DMS 273 treated with DMSO at 0.1 percent for 48 hours (cell line): ENCODE results near the gene MEST.
"Not testable (repeated sequence)": the region's sequence is repeated elsewhere in the genome, so short reads cannot be mapped to it uniquely, and the experiment has no call there.

Experiments
- DNase-seq: peaks from one replicate; lab custom pipeline; 2025; lab: John Stamatoyannopoulos, UW

MEST gene

DNA sequence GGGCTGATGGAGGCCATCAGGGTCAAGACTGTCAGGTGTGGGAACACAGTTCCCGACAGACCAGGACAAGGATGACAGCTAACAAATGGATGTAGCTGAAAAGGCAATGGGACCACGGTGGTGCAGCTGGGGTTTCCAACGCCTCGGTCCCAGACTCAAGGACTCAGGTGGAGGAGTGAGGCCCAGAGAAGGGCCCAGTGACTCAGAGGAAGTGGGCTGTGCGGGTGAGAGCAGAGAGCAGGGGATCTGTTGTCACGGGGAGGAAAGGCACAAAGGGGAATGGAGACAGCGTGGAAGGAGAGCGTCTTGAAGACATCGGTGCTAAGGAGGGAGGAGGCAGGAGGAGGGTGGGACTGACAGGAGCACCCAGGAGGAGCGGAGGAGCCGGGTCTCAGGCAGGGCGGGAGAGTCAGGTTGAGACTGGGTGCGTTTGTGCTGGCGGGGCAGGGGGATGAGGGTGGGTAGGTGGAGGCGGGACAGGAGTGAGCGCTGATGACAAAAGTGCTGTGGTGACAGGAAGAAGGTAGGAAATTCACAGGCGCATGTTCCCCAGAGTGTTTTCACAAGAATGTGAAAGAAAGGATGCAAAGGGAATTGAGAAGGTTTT is 31.7 kb downstream of the MEST start:
- not testable (repeated sequence) for DNase-seq

DNA sequence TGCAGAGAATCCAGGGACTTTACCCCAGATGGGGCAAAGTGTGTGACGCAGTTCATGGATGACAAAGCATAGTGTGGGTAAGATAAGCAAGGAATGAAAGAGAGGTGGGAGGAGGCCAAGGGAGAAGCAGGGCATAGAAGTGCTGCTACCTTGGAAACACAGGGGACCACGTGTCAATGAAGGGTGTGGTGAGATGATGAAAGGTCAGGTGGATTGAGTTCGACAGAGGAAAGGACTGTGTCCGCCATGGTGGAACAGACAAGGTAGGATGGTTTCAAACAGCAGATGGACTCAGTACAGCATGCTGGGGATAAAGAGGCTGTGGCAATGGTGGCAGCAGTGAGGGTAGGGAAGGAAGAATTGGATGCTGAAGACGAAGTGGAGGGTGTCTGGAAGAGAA is 32.7 kb downstream of the MEST start:
- no peak for DNase-seq

DNA sequence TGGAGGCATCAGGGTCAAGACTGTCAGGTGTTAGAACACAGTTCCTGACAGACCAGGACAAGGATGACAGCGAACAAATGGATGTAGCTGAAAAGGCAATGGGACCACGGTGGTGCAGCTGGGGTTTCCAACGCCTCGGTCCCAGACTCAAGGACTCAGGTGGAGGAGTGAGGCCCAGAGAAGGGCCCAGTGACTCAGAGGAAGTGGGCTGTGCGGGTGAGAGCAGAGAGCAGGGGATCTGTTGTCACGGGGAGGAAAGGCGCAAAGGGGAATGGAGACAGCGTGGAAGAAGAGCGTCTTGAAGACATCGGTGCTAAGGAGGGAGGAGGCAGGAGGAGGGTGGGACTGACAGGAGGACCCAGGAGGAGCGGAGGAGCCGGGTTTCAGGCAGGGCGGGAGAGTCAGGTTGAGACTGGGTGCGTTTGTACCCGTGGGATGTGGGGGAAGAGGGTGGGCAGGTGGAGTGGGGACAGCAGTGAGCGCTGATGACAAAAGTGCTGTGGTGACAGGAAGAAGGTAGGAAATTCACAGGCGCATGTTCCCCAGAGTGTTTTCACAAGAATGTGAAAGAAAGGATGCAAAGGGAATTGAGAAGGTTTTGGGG is 36.0 kb downstream of the MEST start:
- DNase-seq = not testable (repeated sequence)

DNA sequence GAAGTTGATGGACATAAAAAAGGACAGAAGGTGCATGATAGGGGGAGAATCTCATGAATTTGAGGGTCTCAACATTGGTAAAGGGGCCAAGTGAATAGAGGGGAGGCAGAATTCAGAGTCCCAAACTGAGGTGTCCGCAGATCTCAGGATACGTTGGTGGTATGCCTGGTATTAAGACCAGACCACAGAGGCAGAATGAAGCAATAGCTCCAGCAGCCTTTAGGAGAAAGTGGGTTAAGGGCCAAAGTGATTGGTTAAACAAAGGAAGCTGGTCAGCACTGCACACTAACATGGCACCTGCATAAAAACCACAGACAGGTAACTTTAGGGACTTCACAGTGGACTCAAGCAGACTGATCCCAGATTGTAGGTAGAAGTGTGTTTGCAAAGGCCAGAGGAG is 37.5 kb downstream of the MEST start:
- DNase-seq = no peak

DNA sequence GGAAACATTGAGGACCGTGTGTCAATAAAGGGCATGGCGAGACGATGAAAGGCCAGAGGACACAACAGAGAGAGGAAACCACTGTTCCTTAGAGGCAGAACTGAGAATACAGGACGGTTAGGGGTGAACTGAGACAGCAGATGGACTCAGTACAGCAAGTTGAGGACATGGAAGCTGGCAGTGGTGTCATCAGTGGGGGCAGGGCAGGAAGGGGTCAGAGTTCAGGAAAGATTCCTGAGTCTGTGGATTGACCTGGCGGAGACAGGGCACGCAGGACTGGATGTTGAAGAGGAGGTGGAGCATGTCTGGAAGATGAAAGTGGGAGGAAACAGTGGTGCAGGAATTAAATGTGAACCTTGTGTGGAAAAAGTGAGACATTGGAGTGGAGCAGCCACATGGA is 46.0 kb downstream of the MEST start:
- not testable (repeated sequence) for DNase-seq

DNA sequence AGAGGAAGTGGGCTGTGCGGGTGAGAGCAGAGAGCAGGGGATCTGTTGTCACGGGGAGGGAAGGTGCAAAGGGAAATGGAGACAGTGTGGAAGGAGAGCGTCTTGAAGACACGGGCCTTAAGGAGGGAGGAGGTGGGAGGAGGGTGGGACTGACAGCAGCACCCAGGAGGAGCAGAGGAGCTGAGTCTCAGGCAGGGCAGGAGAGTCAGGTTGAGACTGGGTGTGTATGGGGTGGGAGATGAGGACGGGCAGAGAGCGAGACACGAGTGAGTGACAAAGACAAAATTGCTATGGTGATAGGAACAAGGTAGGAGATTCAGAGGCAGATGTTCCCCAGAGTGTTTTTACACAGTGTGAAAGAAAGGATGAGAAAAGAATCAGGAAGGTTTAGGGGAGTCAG is 49.4 kb downstream of the MEST start:
- not testable (repeated sequence) for DNase-seq

DNA sequence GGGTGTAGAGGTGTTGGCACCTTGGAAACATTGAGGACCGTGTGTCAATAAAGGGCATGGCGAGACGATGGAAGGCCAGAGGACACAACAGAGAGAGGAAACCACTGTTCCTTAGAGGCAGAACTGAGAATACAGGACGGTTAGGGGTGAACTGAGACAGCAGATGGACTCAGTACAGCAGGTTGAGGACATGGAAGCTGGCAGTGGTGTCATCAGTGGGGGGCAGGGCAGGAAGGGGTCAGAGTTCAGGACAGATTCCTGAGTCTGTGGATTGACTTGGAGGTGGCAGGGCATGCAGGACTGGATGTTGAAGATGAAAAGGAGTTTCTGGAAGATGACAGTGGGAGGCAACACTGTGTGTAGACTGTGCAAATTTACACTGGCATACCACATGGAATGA is 50.4 kb downstream of the MEST start:
- DNase-seq = not testable (repeated sequence)

DNA sequence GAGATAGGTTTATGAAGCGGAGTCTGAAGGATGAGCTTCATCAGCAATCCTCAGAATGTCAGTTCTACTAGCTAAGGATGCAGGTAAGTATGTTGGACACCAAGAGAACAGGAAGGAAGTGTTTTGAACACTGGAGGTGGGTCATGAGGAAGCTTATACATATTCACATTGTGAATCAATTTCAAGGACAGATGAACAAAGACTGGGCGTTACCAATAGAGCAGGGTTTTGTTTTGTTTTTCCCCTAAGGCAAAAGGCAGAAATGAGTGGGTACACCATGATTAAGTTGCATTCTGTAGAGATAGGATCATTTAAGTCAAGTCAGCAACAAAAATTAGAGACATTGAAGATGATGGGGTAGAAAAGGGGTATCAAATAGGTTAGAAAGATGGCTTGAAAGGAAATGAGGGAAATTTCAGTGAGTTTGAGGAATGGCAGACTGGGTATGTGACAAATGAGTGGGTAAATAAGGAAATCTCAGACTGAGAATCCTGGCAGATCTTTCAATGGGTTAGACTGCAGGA is 51.7 kb downstream of the MEST start:
- no peak for DNase-seq

DNA sequence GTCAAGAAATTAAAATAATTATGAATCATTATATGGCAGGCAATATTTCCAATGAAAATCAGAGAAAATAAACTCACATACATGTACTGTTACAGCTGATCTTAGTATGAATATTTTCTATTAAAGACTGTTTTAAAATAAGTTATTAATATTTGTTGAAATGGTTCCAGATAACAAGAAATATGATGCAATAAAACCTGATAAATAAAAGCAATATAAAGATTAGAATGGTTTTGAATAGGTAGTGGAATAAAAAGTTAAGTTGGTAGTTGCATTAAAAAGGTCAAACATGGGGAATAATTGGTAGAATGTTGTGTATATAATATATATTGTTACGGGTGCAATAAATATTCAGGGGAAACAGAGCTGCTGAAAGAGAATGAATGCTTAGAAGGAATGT is 52.5 kb downstream of the MEST start:
- no peak for DNase-seq

DNA sequence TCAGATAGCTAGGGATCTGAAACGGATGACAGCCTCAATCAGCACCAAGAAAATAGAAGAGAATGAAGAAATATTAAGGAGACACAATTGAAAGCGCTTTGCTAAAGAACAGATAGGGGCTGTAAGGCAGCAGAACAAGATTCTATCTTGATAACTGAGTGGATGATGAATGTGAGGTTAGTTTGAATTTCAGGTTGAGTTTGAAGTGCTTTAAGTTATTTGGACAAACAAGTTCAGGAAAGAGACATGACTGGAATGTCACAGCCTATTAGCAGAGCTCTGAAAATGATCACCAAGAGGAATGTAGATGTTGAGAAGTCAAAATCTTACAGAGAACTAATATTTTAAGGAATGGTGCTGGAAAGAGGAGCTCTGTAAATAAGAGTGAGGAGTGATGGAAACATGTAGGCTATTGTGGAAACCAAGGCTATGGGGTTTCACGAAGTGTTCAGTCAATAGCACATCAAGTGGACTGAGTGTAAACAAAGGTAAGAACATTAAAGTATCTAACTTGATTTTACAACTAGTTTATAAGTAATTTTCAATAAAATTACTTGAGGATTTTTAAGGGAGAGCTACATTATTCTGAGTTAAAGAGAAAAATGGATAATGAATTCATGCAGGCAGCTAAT is 61.6 kb downstream of the MEST start:
- no peak for DNase-seq

DNA sequence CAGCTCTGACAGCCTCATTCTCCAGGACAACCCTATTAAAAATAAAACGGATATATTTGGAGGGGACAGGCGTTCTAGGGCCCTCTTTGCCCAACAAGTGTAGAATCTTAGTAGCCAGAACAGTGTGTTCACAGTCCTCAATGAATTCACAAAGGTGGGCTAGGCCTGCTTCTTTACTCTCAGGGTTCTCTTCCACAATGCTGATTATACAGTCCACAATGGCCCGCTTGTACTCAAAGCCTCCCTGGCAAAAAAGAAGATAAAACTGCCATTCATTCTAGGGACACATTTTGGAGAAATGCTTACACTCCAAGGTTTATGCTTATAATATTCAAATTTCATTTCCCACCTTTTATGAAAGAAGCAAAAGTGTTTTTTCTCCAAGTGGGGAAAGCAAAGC is 62.6 kb downstream of the MEST start:
- no peak for DNase-seq
